Motor neuron (in vitro differentiated cells): ENCODE data around the gene PARVG. TPM values are rescaled to one million over a fixed set of nuclear protein-coding genes. Genes with fewer than 3 reads are reported as not detected.

Experiments
- ATAC-seq, 8 experiments: fragments of 200-7000 bp; cut with Tn5 transposase; replicated peaks in 6 of 8; 2 replicates each; pipeline ENCODE4 v1.8.0; 2021; ENCODE audit warnings: mild to moderate bottlenecking in 8 of 8, moderate library complexity in 8 of 8
- H3K27ac ChIP-seq, 2 donors: fragments of 250-450 bp; sonication (Bioruptor Pico); 2 replicates each; pipeline ENCODE4 v1.9.0; 2021; ENCODE audit warnings: antibody characterized with exemption in 2 of 2, mild to moderate bottlenecking in 2 of 2, moderate library complexity in 1 of 2
- H3K4me1 ChIP-seq, 2 donors: fragments of 250-450 bp; sonication (Bioruptor Pico); replicated peaks in 1 of 2; 2 replicates each; pipeline ENCODE4 v1.6.1; 2021; ENCODE audit warnings: antibody characterized with exemption in 2 of 2, mild to moderate bottlenecking in 2 of 2, moderate library complexity in 1 of 2
- H3K4me3 ChIP-seq, 5 donors: fragments of 250-450 bp; sonication (Bioruptor Pico); 2 replicates each; pipeline ENCODE4 v1.9.0; 2021; ENCODE audit warnings: antibody characterized with exemption in 5 of 5, mild to moderate bottlenecking in 5 of 5, moderate library complexity in 4 of 5
- WGBS, 10 experiments: fragments of 450-650 bp; shearing (Covaris generic); methylation state at CpG; one replicate each; pipeline ENCODE4 v1.0.0; 2022; 5-methylcytosine and 5-hydroxymethylcytosine counted together
- in situ Hi-C, 9 experiments: fragments of 400-800 bp; cut with MboI; loops; one replicate each; pipeline ENCODE4 v1.15.0; 2021; ENCODE audit warnings: low sequenced_read_pairs in 9 of 9, low pct_unique_long_range_greater_than_20kb in 2 of 9; ENCODE audit not compliant: unreplicated experiment in 9 of 9
- total RNA-seq, 8 experiments: library from RNA; unstranded; fragments of 300-600 nt; gene quantifications; 2 replicates each; pipeline versions ENCODE4 v1.2.3 to v1.2.4, GENCODE V29; 2022

Gene PARVG
- total RNA-seq, 8 experiments from 2014 or later: 0.05 to 3.0 (median 0.33) TPM

GRCh38 chr22:44247923-44248892, 67.5 kb downstream of the PARVG start:
- ATAC-seq: no peak
- Histone ChIP-seq H3K27ac (no peak overlapping the region), H3K4me3 (no peak overlapping the region), H3K4me1 (no peaks in the 10 kb centered on the region)
- in situ Hi-C loops: no loop called here
- WGBS, 10 experiments: 80 to 91% (median 88%) methylated on average over 1 to 10 of the region's 25 CpGs; no CpG with 5 or more reads in 3 of the 10 experiments

GRCh38 chr22:44248926-44249325, 68.2 kb downstream of the PARVG start:
- in situ Hi-C loops: no loop called here
- WGBS, 10 experiments: 70 to 100% (median 100%) methylated on average over 1 to 5 of the region's 10 CpGs; no CpG with 5 or more reads in 3 of the 10 experiments
- no peak overlapping the region for H3K4me3 ChIP-seq
- H3K27ac ChIP-seq: no peak overlapping the region
- ATAC-seq: no peak
- H3K4me1 ChIP-seq: no peaks in the 10 kb centered on the region

- H3K4me3 ChIP-seq: no peak overlapping the region
- no peak overlapping the region for H3K27ac ChIP-seq
- ATAC-seq: no peak
- in situ Hi-C loops: no loop called here
- WGBS, 10 experiments: 38 to 100% (median 82%) methylated on average over 1 to 6 of the region's 12 CpGs; no CpG with 5 or more reads in 1 of the 10 experiments
- H3K4me1 ChIP-seq: no peaks in the 10 kb centered on the region
Measured at GRCh38 chr22:44249376-44250147, 68.8 kb downstream of the PARVG start.

GRCh38 chr22:44254811-44255210, 74.1 kb downstream of the PARVG start:
- Histone ChIP-seq H3K4me1 (peaks cover 4 to 7% of the 10 kb centered on the region in 2 donors), H3K27ac (no peak overlapping the region), H3K4me3 (no peak overlapping the region)
- WGBS, 10 experiments: 40 to 100% (median 67%) methylated on average over 1 to 2 of the region's 2 CpGs; no CpG with 5 or more reads in 5 of the 10 experiments
- ATAC-seq: no peak
- in situ Hi-C loops: no loop called here

GRCh38 chr22:44256085-44256484, 75.4 kb downstream of the PARVG start:
- Histone ChIP-seq H3K4me3 (no peak overlapping the region), H3K27ac (no peak overlapping the region), H3K4me1 (peaks cover 4 to 7% of the 10 kb centered on the region in 2 donors)
- ATAC-seq: no peak
- in situ Hi-C loops: no loop called here
- 78 to 94% (median 86%) methylated on average over 1 to 4 of the region's 6 CpGs; no CpG with 5 or more reads in 4 of the 10 experiments for WGBS, 10 experiments

GRCh38 chr22:44256556-44257485, 76.1 kb downstream of the PARVG start:
- 11 to 64% (median 41%) methylated on average over 1 to 9 of the region's 13 CpGs for WGBS, 10 experiments
- H3K4me1 ChIP-seq: peaks cover 4 to 7% of the 10 kb centered on the region in 2 donors
- no peak overlapping the region for H3K27ac ChIP-seq
- H3K4me3 ChIP-seq: no peak overlapping the region
- in situ Hi-C loops: no loop called here
- no peak for ATAC-seq

Other genes with a start within 250 kb of the PARVG start
- gene SAMM50, start 225.5 kb upstream of the PARVG start, total RNA-seq: 10 to 100 TPM; 38.8 to 64.8 (median 55.7) TPM
- gene PARVB, start 156.6 kb upstream of the PARVG start, total RNA-seq: 10 to 100 TPM in 3 of 8 experiments, 1 to 10 TPM in 3, under 1 TPM in 2; 0.65 to 66.5 (median 3.3) TPM
- 10 to 100 TPM in 1 of 8 experiments, 1 to 10 TPM in 6, under 1 TPM in 1; 0.17 to 21.5 (median 3.5) TPM for gene SHISAL1, start 132.0 kb downstream of the PARVG start, total RNA-seq